ENCODE data around the gene MCM5.

The MCM5 gene

GRCh38 chr22:35449829-35450689, 50.1 kb downstream of the MCM5 start:
- Histone ChIP-seq H2AFZ (ENCODE audit: low read length) (no peak overlapping the region), H3K36me3 (ENCODE audit: insufficient read depth, low read length) (peaks cover 27% of the 10 kb centered on the region), H3K27ac (ENCODE audit: low read depth, low read length, poor library complexity, severe bottlenecking) (no peak overlapping the region), H3K9me3 (ENCODE audit: low read length) (no peaks in the 10 kb centered on the region), H4K20me1 (ENCODE audit: insufficient read depth, low read length) (no peaks in the 10 kb centered on the region), H3K79me2 (ENCODE audit: insufficient read depth, low read length) (no peaks in the 10 kb centered on the region), H3F3A (ENCODE audit: insufficient read depth, low read length) (no peaks in the 10 kb centered on the region), H3K4me1 (ENCODE audit: insufficient read depth, low read length, severe bottlenecking) (peaks cover 10% of the 10 kb centered on the region), H3K4me3 (ENCODE audit: low read depth, low read length, poor library complexity, severe bottlenecking) (no peak overlapping the region), H3K9ac (ENCODE audit: low read length) (no peak overlapping the region), H3K4me2 (ENCODE audit: low read length) (no peak overlapping the region), H3K9me2 (ENCODE audit: low read depth, low read length) (no peaks in the 10 kb centered on the region), H3K27me3 (ENCODE audit: insufficient read depth, low read length) (no peaks in the 10 kb centered on the region)
- TF ChIP-seq CTCF (IDR thresholded peaks at IDR 0.05; ENCODE audit: low read length) (no peak), EZH2 (IDR thresholded peaks at IDR 0.05; ENCODE audit: borderline replicate concordance, low read length) (no peak)

- TF ChIP-seq EZH2 (IDR thresholded peaks at IDR 0.05; ENCODE audit: borderline replicate concordance, low read length) (no peak), CTCF (IDR thresholded peaks at IDR 0.05; ENCODE audit: low read length) (no peak)
- Histone ChIP-seq H3K9me3 (ENCODE audit: low read length) (no peaks in the 10 kb centered on the region), H3K9ac (ENCODE audit: low read length) (no peak overlapping the region)
These were observed 51.1 kb downstream of the MCM5 start for GRCh38 chr22:35450824-35451569.

GRCh38 chr22:35451592-35451991, 51.7 kb downstream of the MCM5 start:
- no peaks in the 10 kb centered on the region for H3K9me3 ChIP-seq (ENCODE audit: low read length)
- H3K4me1 ChIP-seq (ENCODE audit: insufficient read depth, low read length, severe bottlenecking): peaks cover 10% of the 10 kb centered on the region
- no peak overlapping the region for H3K9ac ChIP-seq (ENCODE audit: low read length)
- H3K27me3 ChIP-seq (ENCODE audit: insufficient read depth, low read length): no peaks in the 10 kb centered on the region
- peaks cover 18% of the 10 kb centered on the region for H3K36me3 ChIP-seq (ENCODE audit: insufficient read depth, low read length)
- H3K79me2 ChIP-seq (ENCODE audit: insufficient read depth, low read length): no peaks in the 10 kb centered on the region
- no peak overlapping the region for H3K27ac ChIP-seq (ENCODE audit: low read depth, low read length, poor library complexity, severe bottlenecking)
- H3K4me2 ChIP-seq (ENCODE audit: low read length): no peak overlapping the region
- no peak overlapping the region for H3K4me3 ChIP-seq (ENCODE audit: low read depth, low read length, poor library complexity, severe bottlenecking)
- TF ChIP-seq CTCF (IDR thresholded peaks at IDR 0.05; ENCODE audit: low read length) (no peak), EZH2 (IDR thresholded peaks at IDR 0.05; ENCODE audit: borderline replicate concordance, low read length) (no peak)
- H3F3A ChIP-seq (ENCODE audit: insufficient read depth, low read length): no peaks in the 10 kb centered on the region
- no peaks in the 10 kb centered on the region for H3K9me2 ChIP-seq (ENCODE audit: low read depth, low read length)
- no peaks in the 10 kb centered on the region for H4K20me1 ChIP-seq (ENCODE audit: insufficient read depth, low read length)
- no peak overlapping the region for H2AFZ ChIP-seq (ENCODE audit: low read length)

More at GRCh38 chr22:35450824-35451569, 51.1 kb downstream of the MCM5 start:
- Histone ChIP-seq H3K79me2 (ENCODE audit: insufficient read depth, low read length) (no peaks in the 10 kb centered on the region), H3F3A (ENCODE audit: insufficient read depth, low read length) (no peaks in the 10 kb centered on the region), H3K27me3 (ENCODE audit: insufficient read depth, low read length) (no peaks in the 10 kb centered on the region), H3K36me3 (ENCODE audit: insufficient read depth, low read length) (peaks cover 24% of the 10 kb centered on the region), H4K20me1 (ENCODE audit: insufficient read depth, low read length) (no peaks in the 10 kb centered on the region), H3K4me2 (ENCODE audit: low read length) (no peak overlapping the region), H3K27ac (ENCODE audit: low read depth, low read length, poor library complexity, severe bottlenecking) (no peak overlapping the region), H3K9me2 (ENCODE audit: low read depth, low read length) (no peaks in the 10 kb centered on the region), H3K4me3 (ENCODE audit: low read depth, low read length, poor library complexity, severe bottlenecking) (no peak overlapping the region), H3K4me1 (ENCODE audit: insufficient read depth, low read length, severe bottlenecking) (peaks cover 10% of the 10 kb centered on the region), H2AFZ (ENCODE audit: low read length) (no peak overlapping the region)
